ENCODE results near the gene ZNF486.
A peak's percentile ranks its signal among the peaks of the same experiment; 100 is the strongest.
"Not testable (repeated sequence)": the region's sequence is repeated elsewhere in the genome, so short reads cannot be mapped to it uniquely, and the experiment has no call there.

ZNF486 gene

DNA sequence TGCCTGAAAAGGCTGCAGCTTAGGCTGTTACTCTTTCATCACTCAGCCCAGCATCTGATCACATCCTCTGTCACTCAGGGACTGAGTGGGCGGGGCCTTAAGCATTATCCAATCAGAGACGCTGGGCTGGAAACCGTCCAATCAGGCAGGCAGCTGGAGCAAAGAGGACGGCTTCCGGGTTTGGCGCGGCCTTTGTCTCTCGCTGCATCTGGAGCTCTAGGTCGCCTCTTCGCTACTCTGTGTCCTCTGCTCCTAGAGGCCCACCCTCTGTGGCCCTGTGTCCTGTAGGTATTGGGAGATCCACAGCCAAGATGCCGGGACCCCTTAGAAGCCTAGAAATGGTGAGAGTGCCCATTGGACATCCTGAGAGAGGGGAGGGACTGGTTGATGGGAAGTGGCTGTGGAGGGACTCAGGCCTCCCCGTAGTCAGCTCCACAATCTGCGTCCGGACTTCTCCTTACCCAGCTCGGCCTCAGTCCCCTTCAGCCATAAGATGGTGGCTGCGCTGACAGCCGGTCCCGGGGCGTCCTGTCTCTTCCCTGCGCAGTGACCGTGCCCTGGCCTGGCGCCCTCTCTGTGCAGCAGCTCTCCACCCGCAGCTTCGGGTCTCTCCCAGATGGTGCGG lies at the start of gene ZNF486:
ZNF486 (plus strand) TSS at position 195 of the 625 bp plus-strand sequence; CDS start at position 312, 117 bp downstream.
- peak; percentile 84 for DNase-seq

DNA sequence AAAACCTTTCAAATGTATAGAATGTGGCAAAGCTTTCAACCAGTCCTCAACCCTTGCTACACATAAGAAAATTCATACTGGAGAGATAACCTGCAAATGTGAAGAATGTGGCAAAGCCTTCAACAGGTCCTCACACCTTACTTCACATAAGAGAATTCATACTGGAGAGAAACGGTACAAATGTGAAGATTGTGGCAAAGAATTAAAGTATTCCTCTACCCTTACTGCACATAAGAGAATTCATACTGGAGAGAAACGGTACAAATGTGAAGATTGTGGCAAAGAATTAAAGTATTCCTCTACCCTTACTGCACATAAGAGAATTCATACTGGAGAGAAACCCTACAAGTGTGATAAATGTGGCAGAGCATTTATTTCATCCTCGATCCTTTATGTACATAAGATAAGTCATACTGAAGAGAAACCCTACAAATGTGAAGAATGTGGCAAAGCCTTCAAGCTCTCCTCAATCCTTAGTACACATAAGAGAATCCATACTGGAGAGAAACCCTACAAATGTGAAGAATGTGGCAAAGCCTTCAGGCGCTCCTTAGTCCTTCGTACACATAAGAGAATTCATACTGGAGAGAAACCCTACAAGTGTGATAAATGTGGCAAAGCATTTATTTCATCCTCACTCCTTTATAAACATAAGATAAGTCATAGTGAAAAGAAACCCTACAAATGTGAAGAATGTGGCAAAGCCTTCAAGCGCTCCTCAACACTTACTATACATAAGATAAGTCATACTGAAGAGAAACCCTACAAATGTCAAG lies 48.8 kb upstream of the ZNF486 start:
- DNase-seq = not testable (repeated sequence)

DNA sequence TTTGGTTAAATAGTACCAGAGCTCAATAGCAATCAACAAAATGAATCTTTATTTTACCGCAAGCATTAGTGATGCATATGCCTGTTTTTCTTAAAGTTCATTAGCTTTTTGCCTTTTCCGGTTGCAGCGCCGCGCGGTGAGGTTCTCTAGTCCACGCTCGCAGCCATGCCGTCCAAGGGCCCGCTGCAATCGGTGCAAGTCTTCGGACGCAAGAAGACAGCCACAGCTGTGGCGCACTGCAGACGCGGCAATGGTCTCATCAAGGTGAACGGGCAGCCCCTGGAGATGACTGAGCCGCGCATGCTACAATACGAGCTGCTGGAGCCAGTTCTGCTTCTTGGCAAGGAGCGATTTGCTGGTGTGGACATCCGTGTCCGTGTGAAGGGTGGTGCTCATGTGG lies 42.1 kb upstream of the ZNF486 start:
- DNase-seq = no peak

DNA sequence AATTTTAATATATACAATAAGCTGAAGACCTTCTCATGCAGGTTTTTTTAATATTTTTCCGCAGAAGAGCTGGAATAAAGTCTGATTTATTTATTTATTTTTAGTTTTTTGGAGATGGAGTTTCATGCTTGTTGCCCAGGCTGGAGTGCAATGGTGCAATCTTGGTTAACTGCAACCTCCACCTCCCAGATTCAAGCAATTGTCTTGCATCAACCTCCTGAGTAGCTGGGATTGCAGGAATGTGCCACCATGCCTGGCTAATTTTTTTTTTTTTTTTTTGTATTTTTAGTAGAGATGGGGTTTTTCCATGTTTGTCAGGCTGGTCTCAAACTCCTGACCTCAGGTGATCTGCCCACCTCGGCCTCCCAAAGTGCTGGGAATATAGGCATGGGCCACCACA lies 34.1 kb upstream of the ZNF486 start:
- DNase-seq = not testable (repeated sequence)

DNA sequence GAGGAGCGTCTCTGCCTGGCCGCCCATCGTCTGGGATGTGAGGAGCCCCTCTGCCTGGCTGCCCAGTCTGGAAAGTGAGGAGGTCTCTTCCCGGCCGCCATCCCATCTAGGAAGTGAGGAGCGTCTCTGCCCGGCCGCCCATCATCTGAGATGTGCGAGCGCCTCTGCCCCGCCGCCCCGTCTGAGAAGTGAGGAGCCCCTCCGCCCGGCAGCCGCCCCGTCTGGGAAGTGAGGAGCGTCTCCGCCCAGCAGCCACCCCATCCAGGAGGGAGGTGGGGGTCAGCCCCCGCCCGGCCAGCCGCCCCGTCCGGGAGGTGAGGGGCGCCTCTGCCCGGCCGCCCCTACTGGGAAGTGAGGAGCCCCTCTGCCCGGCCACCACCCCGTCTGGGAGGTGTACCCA lies 29.3 kb upstream of the ZNF486 start:
- DNase-seq = not testable (repeated sequence)

DNA sequence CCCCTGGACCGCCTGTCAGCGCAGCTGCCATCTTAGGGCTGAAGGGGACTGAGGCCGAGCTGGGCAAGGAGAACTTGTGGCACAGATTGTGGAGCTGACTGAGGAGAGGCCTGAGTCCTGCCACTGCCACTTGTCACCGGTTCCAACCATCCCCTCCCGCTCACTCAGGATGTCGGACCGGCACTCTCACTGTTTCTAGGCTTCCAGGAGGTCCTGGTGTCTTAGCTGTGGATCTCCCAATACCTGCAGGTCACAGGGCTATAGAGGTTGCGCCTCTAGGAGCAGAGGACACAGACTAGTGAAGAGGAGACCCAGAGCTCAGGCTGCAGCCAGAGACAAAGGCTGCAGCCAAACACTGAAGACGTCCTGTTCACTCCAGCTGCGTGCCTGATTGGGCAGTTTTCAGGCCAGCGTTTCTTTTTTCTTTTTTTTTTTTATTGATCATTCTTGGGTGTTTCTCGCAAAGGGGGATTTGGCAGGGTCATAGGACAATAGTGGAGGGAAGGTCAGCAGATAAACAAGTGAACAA lies 15.3 kb upstream of the ZNF486 start:
- DNase-seq = no peak

DNA sequence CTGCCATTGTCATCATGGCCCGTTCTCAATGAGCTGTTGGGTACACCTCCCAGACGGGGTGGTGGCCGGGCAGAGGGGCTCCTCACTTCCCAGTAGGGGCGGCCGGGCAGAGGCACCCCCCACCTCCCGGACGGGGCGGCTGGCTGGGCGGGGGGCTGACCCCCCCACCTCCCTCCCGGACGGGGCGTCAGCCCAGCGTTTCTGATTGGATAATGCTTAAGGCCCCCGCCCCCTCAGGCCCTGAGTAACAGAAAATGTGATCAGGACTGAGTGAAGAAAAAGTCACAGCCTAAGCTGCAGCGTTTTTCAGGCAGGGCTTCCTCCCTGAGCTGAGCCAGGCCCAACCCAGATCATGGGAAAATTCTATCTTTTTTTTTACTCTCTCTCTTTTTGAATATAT lies 14.5 kb upstream of the ZNF486 start:
- not testable (repeated sequence) for DNase-seq

DNA sequence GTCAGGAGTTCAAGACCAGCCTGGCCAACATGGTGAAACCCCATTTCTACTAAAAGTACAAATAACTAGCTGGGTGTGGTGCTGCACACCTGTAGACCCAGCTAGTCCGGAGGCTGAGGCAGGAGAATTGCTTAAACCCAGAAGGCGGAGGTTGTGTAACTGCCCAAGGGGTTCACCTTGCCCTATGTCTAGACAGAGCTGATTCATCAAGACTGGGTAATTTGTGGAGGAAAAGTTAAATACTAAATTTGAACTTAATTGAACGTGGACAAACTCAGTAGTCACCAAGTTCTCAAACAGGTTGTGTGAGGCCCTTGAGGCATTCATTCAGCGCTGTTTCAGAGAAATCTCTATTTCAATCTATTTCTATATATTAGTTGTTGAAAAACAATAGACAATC lies 13.7 kb upstream of the ZNF486 start:
- no peak for DNase-seq

DNA sequence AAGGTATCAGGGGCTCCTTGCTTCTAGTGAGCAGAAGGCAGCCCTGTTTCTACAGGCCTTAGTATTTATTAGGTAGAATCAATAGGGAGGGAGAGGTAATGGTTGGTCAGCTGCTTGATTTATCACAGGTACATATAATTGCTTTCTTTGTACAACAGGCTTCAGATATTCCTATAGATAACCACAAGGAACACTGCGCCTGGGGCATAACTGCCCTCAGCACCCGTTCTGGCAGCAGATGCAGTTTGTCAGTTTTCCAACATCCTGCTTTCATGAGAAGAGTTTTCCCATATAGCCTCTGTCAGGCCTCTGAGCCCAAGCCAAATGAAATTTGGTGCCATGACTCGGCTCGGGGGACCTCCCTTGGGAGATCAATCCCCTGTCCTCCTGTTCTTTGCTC lies 12.4 kb upstream of the ZNF486 start:
- no peak for DNase-seq

DNA sequence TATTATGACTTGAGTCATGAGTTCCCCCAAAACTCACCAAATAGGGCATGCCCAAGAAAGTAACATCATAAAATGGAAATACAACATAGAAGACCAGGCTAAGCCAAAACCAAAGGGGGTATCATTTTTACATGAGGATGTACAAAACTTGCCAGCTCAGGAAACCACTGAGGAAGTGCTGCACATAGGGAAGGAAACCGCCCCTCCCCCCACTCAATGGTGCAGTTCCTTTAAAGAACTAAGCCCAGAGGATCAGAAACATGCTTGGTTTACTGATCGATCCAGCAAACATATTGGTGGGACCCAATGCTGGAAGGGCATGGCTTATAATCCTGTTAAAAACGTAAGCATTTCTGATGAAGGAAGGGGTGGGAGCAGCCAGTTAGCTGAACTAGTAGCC lies 4.2 kb upstream of the ZNF486 start:
- DNase-seq = no peak

DNA sequence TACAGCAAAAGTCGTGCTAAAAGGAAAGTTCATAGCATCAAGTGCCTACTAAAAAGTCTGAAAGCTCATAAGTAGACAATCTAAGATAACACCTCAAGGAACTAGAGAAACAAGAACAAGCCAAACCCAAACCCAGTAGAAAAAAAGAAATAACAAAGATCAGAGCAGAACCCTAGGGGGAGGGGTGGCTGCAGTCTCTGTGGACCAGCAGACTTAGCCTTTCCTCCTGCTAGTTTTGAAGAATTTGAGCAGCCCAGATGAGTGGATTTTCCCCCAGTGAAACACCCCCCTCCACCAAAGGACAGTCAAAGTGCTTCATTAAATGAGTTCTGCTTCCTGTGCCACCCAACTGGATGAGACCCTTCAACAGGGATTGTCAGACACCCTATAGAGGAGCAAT lies 2.6 kb upstream of the ZNF486 start:
- DNase-seq = no peak

DNA sequence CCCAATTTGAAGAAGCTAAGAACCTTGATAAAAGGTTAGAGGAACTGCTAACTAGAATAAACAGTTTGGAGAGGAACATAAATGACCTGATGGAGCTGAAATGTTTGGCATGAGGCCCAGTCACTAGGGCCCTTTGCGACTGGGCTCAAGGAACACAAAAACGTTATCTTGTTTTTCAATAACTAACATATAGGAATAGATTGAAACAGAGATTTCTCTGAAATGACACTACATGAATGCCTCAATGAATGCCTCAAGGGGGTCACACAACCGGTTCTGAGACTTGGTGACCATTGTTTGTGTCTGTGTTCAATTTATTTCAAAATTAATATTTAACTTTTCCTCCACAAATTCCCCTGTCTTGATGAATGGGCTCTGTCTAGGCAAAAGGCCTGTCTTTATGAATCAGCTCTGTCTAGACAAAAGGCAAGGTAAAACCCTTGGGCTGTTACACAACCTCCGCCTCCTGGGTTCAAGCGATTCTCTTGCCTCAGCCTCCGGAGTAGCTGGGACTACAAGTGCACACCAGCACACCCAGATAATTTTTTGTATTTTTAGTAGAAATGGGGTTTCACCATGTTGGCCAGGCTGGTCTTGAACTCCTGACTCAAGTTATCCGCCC lies 932 bp upstream of the ZNF486 start:
- no peak for DNase-seq

DNA sequence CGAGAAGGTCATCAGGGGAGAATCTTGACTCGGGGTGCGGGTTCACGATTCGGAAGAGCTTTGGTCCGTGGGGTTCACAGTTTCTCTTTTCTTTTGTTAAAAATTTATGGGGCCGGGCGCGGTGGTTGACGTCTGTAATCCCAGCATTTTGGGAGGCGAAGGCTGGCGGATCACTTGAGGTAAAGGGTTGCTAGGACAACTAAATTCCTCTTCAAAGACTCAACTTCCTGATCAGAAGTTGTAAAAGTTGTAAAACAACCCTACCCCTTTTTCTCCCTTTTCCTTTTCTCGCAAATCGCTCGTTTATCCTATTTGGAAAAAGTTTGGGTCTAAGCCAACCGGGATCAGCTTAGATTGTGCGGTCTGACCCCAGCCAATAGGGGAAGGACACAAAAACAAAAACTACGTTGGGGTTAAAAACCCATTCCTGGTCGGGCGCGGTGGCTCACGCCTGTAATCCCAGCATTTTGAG lies 673 bp downstream of the ZNF486 start:
- DNase-seq = no peak

DNA sequence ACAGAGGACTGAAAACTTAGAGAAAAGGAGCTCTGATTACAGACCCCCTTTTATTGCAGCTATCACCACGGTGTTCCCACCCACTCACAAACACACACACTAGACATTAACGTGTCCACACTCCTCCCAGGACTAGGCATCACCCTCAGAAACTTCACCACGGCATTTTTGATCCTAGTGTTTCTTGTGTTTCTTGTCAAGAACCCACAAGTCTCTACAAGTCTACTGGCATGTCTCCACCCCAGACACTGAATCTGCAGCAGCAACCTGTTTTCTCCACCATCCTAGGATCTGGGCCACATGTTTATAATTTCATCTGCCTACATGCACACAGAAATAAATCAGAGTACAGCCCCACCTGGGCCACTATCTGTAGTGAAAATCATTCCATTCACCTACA lies 4.3 kb downstream of the ZNF486 start:
- no peak for DNase-seq

DNA sequence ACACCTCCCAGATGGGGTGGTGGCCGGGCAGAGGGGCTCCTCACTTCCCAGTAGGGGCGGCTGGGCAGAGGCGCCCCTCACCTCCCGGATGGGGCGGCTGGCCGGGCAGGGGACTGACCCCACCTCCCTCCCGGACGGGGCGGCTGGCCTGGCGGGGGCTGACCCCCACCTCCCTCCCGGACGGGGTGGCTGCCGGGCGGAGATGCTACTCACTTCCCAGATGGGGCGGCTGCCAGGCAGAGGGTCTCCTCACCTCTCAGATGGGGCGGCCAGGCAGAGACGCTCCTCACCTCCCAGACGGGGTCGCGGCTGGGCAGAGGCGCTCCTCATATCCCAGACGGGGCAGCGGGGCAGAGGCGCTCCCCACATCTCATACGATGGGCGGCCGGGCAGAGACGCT lies 8.8 kb downstream of the ZNF486 start:
- not testable (repeated sequence) for DNase-seq

DNA sequence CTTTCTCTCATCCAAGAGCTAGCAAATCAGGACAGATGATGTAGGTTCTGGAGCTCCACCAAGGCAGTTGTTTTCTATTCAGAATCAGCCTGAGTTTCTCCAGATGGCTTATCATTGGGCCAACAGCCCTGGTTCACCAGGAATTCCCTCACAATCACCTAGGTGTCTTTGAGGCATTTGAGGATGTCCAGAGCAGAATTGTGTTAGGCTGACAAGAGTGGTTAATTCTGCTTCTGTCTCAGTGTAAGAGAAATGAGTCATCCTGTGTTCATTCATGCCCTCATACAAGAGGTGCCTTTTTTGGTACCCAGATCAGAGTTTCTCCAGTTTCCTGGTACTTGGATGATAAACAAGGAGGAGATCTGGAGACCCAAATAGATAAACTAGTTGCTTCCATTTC lies 12.9 kb downstream of the ZNF486 start:
- DNase-seq = not testable (repeated sequence)

DNA sequence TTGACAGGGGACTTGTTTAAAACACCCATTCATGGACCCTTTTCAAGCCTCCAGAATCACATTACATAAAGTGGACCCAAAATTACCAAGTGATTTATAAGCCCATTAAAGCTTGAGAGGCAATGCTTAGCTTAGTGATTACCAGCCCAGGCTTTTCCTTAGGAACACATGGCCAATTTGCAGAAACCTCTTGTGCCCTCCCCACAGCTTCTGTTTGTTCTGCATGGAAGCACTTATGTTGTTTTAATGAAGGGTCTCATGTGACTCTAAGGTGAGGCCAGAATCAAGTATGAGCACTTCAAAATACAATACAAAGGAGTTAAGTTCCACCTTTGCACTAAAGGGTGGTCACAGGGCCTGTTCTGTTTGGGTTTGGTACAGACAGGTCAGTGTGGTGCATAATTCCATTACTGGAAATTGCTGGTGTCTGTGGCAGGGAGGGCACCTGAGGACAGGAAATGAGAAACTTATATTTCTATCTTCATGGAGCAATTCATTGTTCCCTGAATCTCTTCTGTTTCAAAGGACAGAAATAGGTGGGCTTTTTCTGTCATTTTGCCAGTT lies 15.3 kb downstream of the ZNF486 start:
- peak; percentile 69 for DNase-seq

DNA sequence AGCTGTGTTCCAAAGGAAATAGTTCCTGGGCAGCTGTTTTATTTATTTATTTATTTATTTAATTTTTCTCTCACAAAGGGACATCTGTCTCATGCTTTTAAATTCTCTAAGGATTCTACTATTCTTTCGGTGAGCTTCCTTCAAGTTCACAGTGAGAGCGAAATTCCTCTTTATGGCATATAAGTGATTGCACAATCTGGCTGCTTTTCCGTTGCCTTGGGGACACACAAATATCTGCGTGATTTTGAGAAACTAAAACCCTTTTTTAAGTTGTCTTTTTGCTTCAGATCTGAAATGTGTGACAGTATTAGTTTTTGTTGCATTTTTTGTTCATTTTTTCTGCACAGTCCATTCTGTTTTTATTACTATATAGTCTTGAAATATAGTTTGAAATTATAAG lies 19.2 kb downstream of the ZNF486 start:
- no peak for DNase-seq

DNA sequence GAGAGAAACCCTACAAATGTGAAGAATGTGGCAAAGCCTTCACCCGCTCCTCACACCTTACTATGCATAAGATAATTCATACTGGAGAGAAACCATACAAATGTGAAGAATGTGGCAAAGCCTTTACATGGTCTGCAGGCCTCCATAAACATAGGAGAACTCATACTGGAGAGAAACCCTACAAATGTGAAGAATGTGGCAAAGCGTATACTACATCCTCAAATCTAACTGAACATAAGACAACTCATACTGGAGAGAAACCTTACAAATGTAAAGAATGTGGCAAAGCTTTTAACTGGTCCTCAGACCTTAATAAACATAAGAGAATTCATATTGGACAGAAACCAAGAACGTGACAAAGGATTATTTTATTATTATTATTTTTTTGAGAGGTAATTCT lies 30.7 kb downstream of the ZNF486 start:
- no peak for DNase-seq

DNA sequence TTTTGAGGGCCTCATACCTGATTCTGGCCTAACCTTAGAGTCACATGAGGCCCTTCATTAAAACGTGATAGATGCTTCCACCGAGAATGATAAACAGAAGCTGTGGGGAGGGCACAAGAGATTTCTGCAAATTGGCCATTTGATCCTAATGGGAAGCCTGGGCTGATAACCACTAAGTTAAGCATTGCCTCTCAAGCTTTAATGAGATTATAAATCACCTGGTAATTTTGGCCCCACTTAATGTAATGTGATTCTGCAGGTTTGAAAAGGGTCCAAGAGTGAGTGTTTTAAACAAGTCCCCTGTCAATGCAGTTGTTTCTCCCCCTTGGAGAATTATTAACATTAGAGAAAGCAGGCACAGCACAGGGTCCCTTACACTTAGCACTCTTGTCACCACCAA lies 42.0 kb downstream of the ZNF486 start:
- peak; percentile 0 for DNase-seq

DNA sequence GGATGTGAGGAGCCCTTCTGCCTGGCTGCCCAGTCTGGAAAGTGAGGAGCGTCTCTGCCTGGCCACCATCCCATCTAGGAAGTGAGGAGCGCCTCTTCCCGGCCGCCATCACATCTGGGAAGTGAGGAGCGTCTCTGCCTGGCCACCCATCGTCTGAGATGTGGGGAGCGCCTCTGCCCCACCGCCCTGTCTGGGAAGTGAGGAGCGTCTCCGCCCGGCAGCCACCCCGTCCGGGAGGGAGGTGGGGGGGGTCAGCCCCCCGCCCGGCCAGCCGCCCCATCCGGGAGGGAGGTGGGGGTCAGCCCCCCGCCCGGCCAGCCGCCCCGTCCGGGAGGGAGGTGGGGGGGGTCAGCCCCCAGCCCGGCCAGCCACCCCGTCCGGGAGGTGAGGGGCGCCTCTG lies 47.4 kb downstream of the ZNF486 start:
- not testable (repeated sequence) for DNase-seq

DNA sequence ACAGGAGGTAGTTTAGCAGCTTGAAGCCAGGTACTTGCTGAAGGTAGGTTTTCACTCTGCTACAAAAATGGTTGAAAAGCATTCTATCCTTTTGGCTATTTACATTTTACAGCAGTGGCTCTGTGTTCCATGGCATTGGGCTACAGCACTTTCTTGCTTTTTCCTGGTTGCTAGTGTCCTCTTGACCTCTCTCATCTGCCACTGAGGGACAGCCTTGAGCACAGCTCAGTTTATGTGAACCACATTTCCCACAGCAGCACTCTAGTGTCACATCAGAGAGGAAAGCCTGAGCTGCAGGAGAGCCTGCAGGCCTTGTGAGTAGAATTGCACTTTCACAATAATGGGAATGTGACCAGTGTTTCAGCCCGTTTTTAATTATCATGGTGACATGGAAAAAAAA lies 54.6 kb downstream of the ZNF486 start:
- DNase-seq = not testable (repeated sequence)

DNA sequence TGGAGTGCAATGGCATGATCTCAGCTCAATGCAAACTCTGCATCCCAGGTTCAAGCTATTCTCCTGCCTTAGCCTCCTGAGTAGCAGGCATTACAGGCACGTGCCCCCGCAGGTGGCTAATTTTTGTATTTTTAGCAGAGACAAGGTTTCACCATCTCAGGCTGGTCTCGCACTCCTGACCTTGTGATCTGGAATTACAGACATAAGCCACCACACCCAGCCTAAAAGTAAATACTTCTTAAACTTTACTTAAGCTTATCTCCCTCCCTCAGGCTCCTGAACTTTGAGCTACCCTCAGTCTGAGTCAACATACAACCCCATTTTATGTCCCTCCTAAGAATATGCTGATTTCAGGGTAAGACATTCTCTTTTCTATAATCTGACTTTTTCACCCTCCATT lies 66.1 kb downstream of the ZNF486 start:
- DNase-seq = no peak

DNA sequence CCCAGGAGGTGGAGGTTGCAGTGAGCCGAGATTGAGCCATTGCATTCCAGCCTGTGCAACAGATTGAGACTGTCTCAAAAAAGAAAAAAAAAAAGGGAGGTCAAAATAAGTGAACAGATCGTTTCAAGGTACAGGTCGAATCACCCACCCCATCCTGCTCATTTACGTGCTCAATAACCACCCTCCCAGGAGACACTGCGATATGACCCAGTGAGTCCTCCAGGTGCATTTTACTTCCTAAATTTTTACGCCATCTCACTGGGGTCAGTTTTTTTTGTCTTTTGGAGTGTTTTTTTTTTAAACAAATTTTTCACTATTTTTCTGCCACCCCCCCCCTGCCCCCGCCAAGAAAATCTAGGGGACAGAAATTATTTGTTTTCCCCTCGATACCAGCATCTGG lies 68.1 kb downstream of the ZNF486 start:
- DNase-seq = no peak
